H9 (cell line): ENCODE measurements around the gene VPS4A. TPM values are rescaled to one million over a fixed set of nuclear protein-coding genes. Genes with fewer than 3 reads are reported as not detected.

Source experiments
- DNase-seq: peaks from one replicate; pipeline ENCODE4 v3.0.0-alpha.2; 2017
- H2AFZ ChIP-seq: one replicate; pipeline ENCODE4 v1.6.1; 2013; ENCODE audit warnings: mild to moderate bottlenecking, low read length, control low read depth, moderate library complexity
- H2AK5ac ChIP-seq: 2 replicates; pipeline ENCODE4 v1.6.1; 2013; ENCODE audit warnings: low read length, control low read depth, mixed read lengths; ENCODE audit not compliant: insufficient read length
- H2BK120ac ChIP-seq: one replicate; pipeline ENCODE4 v1.6.1; 2013; ENCODE audit warnings: low read depth, mild to moderate bottlenecking, low read length, control low read depth, inconsistent platforms; ENCODE audit not compliant: poor library complexity, severe bottlenecking
- H2BK12ac ChIP-seq: 2 replicates; pipeline ENCODE4 v1.6.1; 2013; ENCODE audit warnings: low read length, control low read depth, mixed read lengths, low read depth; ENCODE audit not compliant: insufficient read length
- H2BK15ac ChIP-seq: 2 replicates; pipeline ENCODE4 v1.6.1; 2013; ENCODE audit warnings: low read depth, low read length, control low read depth
- H2BK20ac ChIP-seq: one replicate; pipeline ENCODE4 v1.6.1; 2013; ENCODE audit warnings: low read depth, mild to moderate bottlenecking, low read length, control low read depth, inconsistent platforms; ENCODE audit not compliant: poor library complexity, severe bottlenecking
- H2BK5ac ChIP-seq: 2 replicates; pipeline ENCODE4 v1.6.1; 2013; ENCODE audit warnings: low read length, control low read depth, mixed read lengths; ENCODE audit not compliant: insufficient read length
- H3K14ac ChIP-seq: 2 replicates; pipeline ENCODE4 v1.6.1; 2013; ENCODE audit warnings: low read length, control low read depth; ENCODE audit not compliant: insufficient read depth
- H3K18ac ChIP-seq: 2 replicates; pipeline ENCODE4 v1.6.1; 2013; ENCODE audit warnings: low read depth, mild to moderate bottlenecking, mixed read lengths, low read length, control low read depth; ENCODE audit not compliant: insufficient read length
- H3K23ac ChIP-seq: 2 replicates; pipeline ENCODE4 v1.6.1; 2013; ENCODE audit warnings: low read length, control low read depth, mixed read lengths, low read depth; ENCODE audit not compliant: insufficient read length
- H3K23me2 ChIP-seq: 2 replicates; pipeline ENCODE4 v1.6.1; 2013; ENCODE audit warnings: low read depth, mild to moderate bottlenecking, mixed read lengths, low read length, control low read depth; ENCODE audit not compliant: insufficient read length, poor library complexity, severe bottlenecking
- H3K27ac ChIP-seq: 2 replicates; pipeline ENCODE4 v1.5.1; 2013; ENCODE audit warnings: low read length, control low read depth, mixed read lengths, low read depth; ENCODE audit not compliant: insufficient read length
- H3K27me3 ChIP-seq: 2 replicates; pipeline ENCODE4 v1.6.1; 2013; ENCODE audit warnings: low read length, control low read depth, inconsistent platforms; ENCODE audit not compliant: insufficient read depth
- H3K4ac ChIP-seq: 2 replicates; pipeline ENCODE4 v1.6.1; 2013; ENCODE audit warnings: low read depth, mild to moderate bottlenecking, control low read depth, inconsistent platforms, low read length, moderate library complexity
- H3K4me1 ChIP-seq: 2 replicates; pipeline ENCODE4 v1.6.1; 2013; ENCODE audit warnings: low read length, control low read depth, inconsistent platforms; ENCODE audit not compliant: insufficient read depth
- H3K4me2 ChIP-seq: 2 replicates; pipeline ENCODE4 v1.6.1; 2013; ENCODE audit warnings: low read length, control low read depth, mixed read lengths; ENCODE audit not compliant: insufficient read length, insufficient read depth
- H3K56ac ChIP-seq: 2 replicates; pipeline ENCODE4 v1.6.1; 2013; ENCODE audit warnings: low read depth, mild to moderate bottlenecking, mixed read lengths, low read length, control low read depth; ENCODE audit not compliant: insufficient read length
- H3K79me1 ChIP-seq: 2 replicates; pipeline ENCODE4 v1.6.1; 2013; ENCODE audit warnings: low read depth, mild to moderate bottlenecking, moderate library complexity, low read length, control low read depth, inconsistent platforms; ENCODE audit not compliant: insufficient read depth, poor library complexity, severe bottlenecking
- H3K79me2 ChIP-seq: 2 replicates; pipeline ENCODE4 v1.6.1; 2013; ENCODE audit warnings: low read length, control low read depth, inconsistent platforms; ENCODE audit not compliant: insufficient read depth
- H3K9ac ChIP-seq: 2 replicates; pipeline ENCODE4 v1.6.1; 2013; ENCODE audit warnings: low read length, control low read depth, mixed read lengths; ENCODE audit not compliant: insufficient read length; ENCODE audit errors: extremely low read depth
- H3K9me3 ChIP-seq: one replicate; pipeline ENCODE4 v1.6.1; 2013; ENCODE audit warnings: low read depth, low read length, inconsistent platforms; ENCODE audit not compliant: control insufficient read depth
- H3T11ph ChIP-seq: one replicate; pipeline ENCODE4 v1.6.1; 2013; ENCODE audit warnings: mild to moderate bottlenecking, low read length, control low read depth, inconsistent platforms
- H4K20me1 ChIP-seq: one replicate; pipeline ENCODE4 v1.6.1; 2013; ENCODE audit not compliant: control insufficient read depth, insufficient read length, insufficient read depth
- H4K5ac ChIP-seq: 2 replicates; pipeline ENCODE4 v1.6.1; 2013; ENCODE audit warnings: low read depth, mild to moderate bottlenecking, mixed read lengths, low read length, control low read depth; ENCODE audit not compliant: insufficient read length
- H4K8ac ChIP-seq: replicated peaks from 2 replicates; pipeline ENCODE4 v1.6.1; 2013; ENCODE audit warnings: low read length, control low read depth, mixed read lengths, low read depth; ENCODE audit not compliant: insufficient read length
- H4K91ac ChIP-seq: 2 replicates; pipeline ENCODE4 v1.6.1; 2013; ENCODE audit warnings: low read depth, mild to moderate bottlenecking, moderate library complexity, mixed read lengths, low read length, control low read depth; ENCODE audit not compliant: insufficient read length
- H3K27ac Mint-ChIP-seq, 3 experiments: 2 replicates in 2 of 3; 3 replicates in 1 of 3; pipeline ENCODE4 v1.8.0; 2020 to 2021; ENCODE audit warnings: mixed read lengths in 3 of 3, mild to moderate bottlenecking in 1 of 3, moderate library complexity in 1 of 3
- H3K27me3 Mint-ChIP-seq: 2 replicates; pipeline ENCODE4 v1.8.0; 2021; ENCODE audit warnings: low read depth, mild to moderate bottlenecking, moderate library complexity, mixed read lengths
- H3K36me3 Mint-ChIP-seq, 3 experiments: 2 replicates in 2 of 3; 3 replicates in 1 of 3; pipeline ENCODE4 v1.8.0; 2020 to 2021; ENCODE audit warnings: low read depth in 3 of 3, mixed read lengths in 3 of 3; ENCODE audit not compliant: insufficient read depth in 1 of 3
- H3K4me1 Mint-ChIP-seq, 2 experiments: 2 replicates each; pipeline ENCODE4 v1.8.0; 2020; ENCODE audit warnings: mixed read lengths in 2 of 2
- H3K4me3 Mint-ChIP-seq, 2 experiments: 2 replicates in 1 of 2; 3 replicates in 1 of 2; pipeline ENCODE4 v1.8.0; 2020 to 2021; ENCODE audit warnings: mild to moderate bottlenecking in 2 of 2, mixed read lengths in 2 of 2, moderate library complexity in 1 of 2
- H3K9me3 Mint-ChIP-seq, 2 experiments: 2 replicates in 1 of 2; 3 replicates in 1 of 2; pipeline ENCODE4 v1.8.0; 2020; ENCODE audit warnings: mild to moderate bottlenecking in 2 of 2, mixed read lengths in 2 of 2, moderate library complexity in 1 of 2
- CTCF ChIP-seq: fragments of 200-600 bp; sonication (generic); conservative IDR thresholded peaks from 3 replicates; pipeline ENCODE4 v1.8.0; 2021; ENCODE audit warnings: antibody characterized with exemption, mild to moderate bottlenecking
- WGBS: extraction: QIAGEN DNeasy Blood & Tissue Kit; methylation state at CpG from one replicate; pipeline ENCODE4 v1.1.7; 2013; ENCODE audit warnings: missing lambda C conversion rate, low lambda C conversion rate, mixed read lengths; ENCODE audit not compliant: insufficient read length; ENCODE audit errors: extremely low coverage; 5-methylcytosine and 5-hydroxymethylcytosine counted together
- total RNA-seq: library from RNA; stranded (reverse); gene quantifications from 2 replicates; pipeline ENCODE4 v1.2.1, GENCODE V29; 2021

The VPS4A gene
- total RNA-seq, 1 experiment from 2014 or later = 27.1 TPM

GRCh38 chr16:69274699-69275235 lies 36.4 kb upstream of the VPS4A start:
- H3K9me3 Mint-ChIP-seq = no peaks in the 10 kb centered on the region
- no peak overlapping the region for H3K4me3 Mint-ChIP-seq
- peaks cover 0 to 2% of the 10 kb centered on the region in 2 experiments; a peak in 1 of 4 replicates for H3K4me1 Mint-ChIP-seq
- H2BK20ac ChIP-seq = no peak overlapping the region
- no peak overlapping the region for H3K4me2 ChIP-seq
- no peaks in the 10 kb centered on the region for H3K27me3 ChIP-seq
- no peak overlapping the region for H3K4ac ChIP-seq
- H3K9ac ChIP-seq = no peak overlapping the region
- H2BK120ac ChIP-seq = no peak overlapping the region
- H2BK12ac ChIP-seq = no peak overlapping the region
- no peaks in the 10 kb centered on the region for H3K23me2 ChIP-seq
- H4K91ac ChIP-seq = no peak overlapping the region
- H3K79me2 ChIP-seq = no peaks in the 10 kb centered on the region
- H2BK15ac ChIP-seq = no peak overlapping the region
- no peak overlapping the region for H3K18ac ChIP-seq
- H3K14ac ChIP-seq = no peak overlapping the region
- H3K56ac ChIP-seq = no peak overlapping the region
- DNase-seq = no peak
- no peak overlapping the region for H2AK5ac ChIP-seq
- H4K8ac ChIP-seq = no peak overlapping the region
- H3K27ac ChIP-seq = no peak overlapping the region
- no peak overlapping the region for H3T11ph ChIP-seq
- no CpG with 5 or more reads among the region's 4 CpGs for WGBS
- no peaks in the 10 kb centered on the region for H3K27me3 Mint-ChIP-seq
- H3K27ac Mint-ChIP-seq = peak overlapping the region in 1 of 3 experiments; percentile 25; a peak in 2 of 7 replicates
- no peaks in the 10 kb centered on the region for H3K9me3 ChIP-seq
- no peaks in the 10 kb centered on the region for H3K79me1 ChIP-seq
- no peak overlapping the region for H3K23ac ChIP-seq
- H2AFZ ChIP-seq = no peak overlapping the region
- no peak overlapping the region for H4K5ac ChIP-seq
- no peak for TF ChIP-seq CTCF
- H2BK5ac ChIP-seq = no peak overlapping the region
- H3K4me1 ChIP-seq = no peaks in the 10 kb centered on the region
- H4K20me1 ChIP-seq = no peaks in the 10 kb centered on the region
- peaks cover 9 to 21% (median 17%) of the 10 kb centered on the region in 3 experiments; a peak in 6 of 7 replicates for H3K36me3 Mint-ChIP-seq
